Activated naive CD4-positive, alpha-beta T cell treated with anti-CD3 and anti-CD28 coated beads, Interleukin-2, amount 10 ng/mL, durations not matched to agents 7 days and 5 days (primary cell): ENCODE data around the gene DPP6.

Experiments used
- CTCF ChIA-PET: fragments of 350-600 bp; sonication (Branson Sonifier 250); formaldehyde crosslinking; loops from one replicate; lab custom pipeline; 2021; ENCODE audit warnings: antibody characterized with exemption; lab: Charles Lee
- DNase-seq: peaks from one replicate; pipeline ENCODE4 v3.0.0-alpha.2; 2020
- H3K27ac Mint-ChIP-seq: one replicate; pipeline ENCODE4 v1.8.0; 2021; ENCODE audit warnings: mild to moderate bottlenecking, moderate library complexity, mixed read lengths
- H3K27me3 Mint-ChIP-seq: one replicate; pipeline ENCODE4 v1.8.0; 2021; ENCODE audit warnings: mild to moderate bottlenecking, mixed read lengths
- H3K36me3 Mint-ChIP-seq: one replicate; pipeline ENCODE4 v1.8.0; 2021; ENCODE audit warnings: mixed read lengths
- H3K4me1 Mint-ChIP-seq: one replicate; pipeline ENCODE4 v1.8.0; 2021; ENCODE audit warnings: mixed read lengths
- H3K4me3 Mint-ChIP-seq: one replicate; pipeline ENCODE4 v1.8.0; 2021; ENCODE audit warnings: mild to moderate bottlenecking, moderate library complexity, mixed read lengths
- H3K9me3 Mint-ChIP-seq: one replicate; pipeline ENCODE4 v1.8.0; 2021; ENCODE audit warnings: mixed read lengths

The DPP6 gene

GRCh38 chr7:154451480-154452457, 399.6 kb downstream of the DPP6 start:
- peaks cover 17% of the 10 kb centered on the region for H3K9me3 Mint-ChIP-seq
- DNase-seq: no peak
- H3K4me1 Mint-ChIP-seq: no peaks in the 10 kb centered on the region
- H3K36me3 Mint-ChIP-seq: no peaks in the 10 kb centered on the region
- no peaks in the 10 kb centered on the region for H3K27me3 Mint-ChIP-seq
- no peak overlapping the region for H3K27ac Mint-ChIP-seq
- CTCF ChIA-PET: no interaction called here
- no peak overlapping the region for H3K4me3 Mint-ChIP-seq

DNA sequence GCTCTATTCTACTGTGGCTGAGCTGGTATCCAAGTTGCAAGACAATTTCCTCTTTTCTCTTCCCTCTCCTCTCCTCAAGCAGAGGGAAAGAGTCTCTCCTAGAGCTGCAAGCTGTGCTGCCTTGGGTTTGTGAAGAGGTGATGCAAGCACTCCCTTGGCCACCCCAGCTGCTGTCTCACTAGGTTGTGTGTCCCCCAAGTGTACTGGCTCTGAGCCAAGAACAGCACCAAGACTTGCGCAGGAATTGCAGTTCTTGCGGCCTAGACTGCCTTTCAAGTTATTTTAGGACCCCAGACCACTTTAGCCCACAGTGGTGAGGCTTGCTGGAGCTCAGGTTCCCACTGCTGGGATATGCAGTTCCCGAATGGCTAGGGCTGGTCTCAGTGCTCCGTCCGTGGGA, 411.6 kb downstream of the DPP6 start:
- no peak for DNase-seq
- H3K27me3 Mint-ChIP-seq: no peaks in the 10 kb centered on the region
- no peaks in the 10 kb centered on the region for H3K36me3 Mint-ChIP-seq
- no peak overlapping the region for H3K4me3 Mint-ChIP-seq
- H3K27ac Mint-ChIP-seq: no peak overlapping the region
- CTCF ChIA-PET: no interaction called here
- no peaks in the 10 kb centered on the region for H3K4me1 Mint-ChIP-seq
- peaks cover 12% of the 10 kb centered on the region for H3K9me3 Mint-ChIP-seq

DNA sequence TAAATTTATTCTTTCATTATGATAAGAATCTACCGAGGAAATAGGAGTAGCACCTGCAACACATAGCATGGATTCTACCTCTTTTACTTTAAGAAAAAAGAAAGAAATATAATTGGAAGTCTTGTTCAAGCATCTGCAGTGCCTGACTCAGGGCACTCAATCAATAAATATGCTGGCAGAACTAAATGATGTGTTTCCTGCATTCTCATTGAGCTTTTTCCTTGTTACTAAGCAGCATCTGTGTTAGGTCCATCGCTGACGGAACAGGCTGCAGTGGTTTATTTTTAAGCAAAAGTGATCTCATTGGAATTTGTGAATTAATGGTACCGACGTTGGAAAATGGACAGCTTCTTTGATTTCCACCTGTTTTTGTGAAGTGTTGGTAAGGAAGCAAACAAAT, 417.5 kb downstream of the DPP6 start:
- Mint-ChIP-seq H3K27ac (no peak overlapping the region), H3K9me3 (peaks cover 7% of the 10 kb centered on the region), H3K4me3 (no peak overlapping the region), H3K36me3 (no peaks in the 10 kb centered on the region), H3K27me3 (no peaks in the 10 kb centered on the region), H3K4me1 (no peaks in the 10 kb centered on the region)
- CTCF ChIA-PET: no interaction called here
- DNase-seq: no peak

GRCh38 chr7:154472343-154472742, 420.1 kb downstream of the DPP6 start:
- CTCF ChIA-PET: no interaction called here
- Mint-ChIP-seq H3K27me3 (no peaks in the 10 kb centered on the region), H3K4me1 (no peaks in the 10 kb centered on the region), H3K36me3 (no peaks in the 10 kb centered on the region), H3K27ac (no peak overlapping the region), H3K9me3 (peaks cover 5% of the 10 kb centered on the region), H3K4me3 (no peak overlapping the region)
- no peak for DNase-seq

DNA sequence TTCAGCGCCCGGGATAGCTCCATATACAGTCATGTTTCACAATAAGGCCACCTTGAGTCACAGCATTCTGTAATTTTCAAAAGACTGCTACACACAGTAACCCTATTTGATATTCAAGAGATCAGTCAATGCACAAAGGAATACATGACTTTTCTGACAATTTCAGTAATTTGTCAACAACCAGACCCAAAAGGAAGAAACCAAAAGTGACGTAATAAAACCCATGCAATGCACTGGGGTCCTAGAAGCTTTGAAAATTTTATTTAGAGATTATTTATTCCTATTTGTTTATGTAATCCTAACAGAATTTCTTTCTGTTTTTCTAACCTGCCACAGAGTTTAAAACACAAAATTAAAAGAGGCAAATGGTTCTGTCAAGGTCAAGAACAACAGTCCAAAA, 421.2 kb downstream of the DPP6 start:
- Mint-ChIP-seq H3K27ac (no peak overlapping the region), H3K27me3 (no peaks in the 10 kb centered on the region), H3K4me3 (no peak overlapping the region), H3K9me3 (peaks cover 6% of the 10 kb centered on the region), H3K36me3 (no peaks in the 10 kb centered on the region), H3K4me1 (no peaks in the 10 kb centered on the region)
- DNase-seq: no peak
- CTCF ChIA-PET: no interaction called here

DNA sequence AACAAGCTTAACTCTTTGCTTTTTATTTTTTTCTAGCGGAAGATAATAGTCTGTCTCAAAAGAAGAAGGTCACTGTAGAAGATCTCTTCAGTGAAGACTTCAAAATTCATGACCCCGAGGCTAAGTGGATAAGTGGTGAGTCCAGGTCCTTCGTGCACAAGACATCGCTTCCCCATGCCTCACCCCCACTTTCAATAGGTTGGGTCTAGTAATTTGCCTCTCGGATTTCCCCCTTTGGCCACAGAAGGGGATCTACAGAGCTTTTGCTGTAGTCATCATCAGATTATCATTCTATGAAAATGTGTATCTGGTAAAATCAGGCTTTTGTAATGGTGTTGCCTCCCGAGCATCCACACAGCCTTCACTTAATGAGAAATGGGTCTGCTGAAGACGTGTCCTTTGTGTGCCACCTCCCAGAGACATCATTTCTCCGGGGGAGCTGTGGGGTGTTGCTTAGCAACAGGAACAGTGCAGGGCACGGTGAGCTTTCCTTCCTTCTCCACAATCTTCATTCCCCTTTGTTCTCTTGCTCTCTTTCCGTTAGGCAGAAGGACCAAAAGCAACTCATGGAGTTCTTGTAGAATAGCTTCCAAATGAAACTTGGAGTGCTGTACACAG, 422.8 kb downstream of the DPP6 start:
- H3K4me1 Mint-ChIP-seq: no peaks in the 10 kb centered on the region

DNA sequence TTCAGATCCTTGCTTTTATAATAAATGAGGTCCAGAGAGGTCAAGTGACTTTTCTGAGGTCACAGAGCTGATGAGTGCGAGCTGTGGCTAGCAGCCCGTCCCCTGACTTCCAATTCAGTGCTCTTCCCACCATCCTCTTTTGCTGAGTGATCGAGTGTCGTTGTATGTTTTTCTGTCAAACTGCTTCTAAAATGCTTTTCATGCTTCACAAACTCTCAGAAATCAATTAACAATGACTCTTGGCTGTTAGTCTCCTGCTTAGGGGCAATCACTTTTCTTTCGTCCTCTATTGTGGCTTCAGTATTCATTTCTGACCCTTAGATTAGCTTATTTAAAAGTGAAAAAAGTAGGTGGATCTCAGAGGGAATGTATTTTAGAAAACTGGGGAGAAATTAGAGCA, 423.7 kb downstream of the DPP6 start:
- H3K4me3 Mint-ChIP-seq: no peak overlapping the region
- no peaks in the 10 kb centered on the region for H3K27me3 Mint-ChIP-seq
- H3K9me3 Mint-ChIP-seq: peaks cover 6% of the 10 kb centered on the region
- no peak overlapping the region for H3K27ac Mint-ChIP-seq
- no peaks in the 10 kb centered on the region for H3K36me3 Mint-ChIP-seq
- CTCF ChIA-PET: no interaction called here
- DNase-seq: no peak
- no peaks in the 10 kb centered on the region for H3K4me1 Mint-ChIP-seq

More for the DNA sequence above, 422.8 kb downstream of the DPP6 start:
- Mint-ChIP-seq H3K27me3 (no peaks in the 10 kb centered on the region), H3K4me3 (no peak overlapping the region), H3K9me3 (peaks cover 6% of the 10 kb centered on the region), H3K36me3 (no peaks in the 10 kb centered on the region), H3K27ac (no peak overlapping the region)
- no peak for DNase-seq
- CTCF ChIA-PET: no interaction called here

GRCh38 chr7:154480817-154481216, 428.6 kb downstream of the DPP6 start:
- Mint-ChIP-seq H3K36me3 (no peaks in the 10 kb centered on the region), H3K27me3 (no peaks in the 10 kb centered on the region), H3K4me3 (no peak overlapping the region), H3K27ac (no peak overlapping the region), H3K4me1 (no peaks in the 10 kb centered on the region), H3K9me3 (peaks cover 8% of the 10 kb centered on the region)
- CTCF ChIA-PET: no interaction called here
- DNase-seq: no peak

- no peak overlapping the region for H3K27ac Mint-ChIP-seq
- H3K9me3 Mint-ChIP-seq: peaks cover 15% of the 10 kb centered on the region
- H3K4me3 Mint-ChIP-seq: no peak overlapping the region
- DNase-seq: no peak
- CTCF ChIA-PET: no interaction called here
- H3K36me3 Mint-ChIP-seq: no peaks in the 10 kb centered on the region
- no peaks in the 10 kb centered on the region for H3K4me1 Mint-ChIP-seq
- H3K27me3 Mint-ChIP-seq: no peaks in the 10 kb centered on the region
Measured at GRCh38 chr7:154482863-154483262, 430.7 kb downstream of the DPP6 start.

DNA sequence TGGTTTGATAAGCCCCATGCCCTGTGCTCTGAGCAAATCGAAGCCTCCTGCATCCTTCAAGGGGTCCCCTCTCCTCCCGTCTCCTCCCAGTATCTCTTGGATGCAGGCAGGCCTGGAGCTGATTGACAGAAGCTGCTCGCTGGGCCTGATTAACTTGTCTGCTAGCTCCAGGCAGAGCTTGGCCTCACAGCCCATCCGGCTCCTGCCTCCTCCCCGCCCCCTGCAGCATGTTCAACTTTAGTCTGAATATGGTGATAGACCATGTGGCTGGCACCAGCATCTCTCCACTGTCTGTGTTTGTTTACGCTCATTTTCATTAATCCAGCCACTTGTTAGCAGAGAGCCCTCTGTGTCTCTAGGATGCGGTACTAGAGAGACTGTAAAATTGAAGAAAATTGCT, 432.2 kb downstream of the DPP6 start:
- CTCF ChIA-PET: no interaction called here
- Mint-ChIP-seq H3K27ac (no peak overlapping the region), H3K4me1 (no peaks in the 10 kb centered on the region), H3K27me3 (no peaks in the 10 kb centered on the region), H3K9me3 (peaks cover 18% of the 10 kb centered on the region), H3K36me3 (no peaks in the 10 kb centered on the region), H3K4me3 (no peak overlapping the region)
- DNase-seq: no peak

DNA sequence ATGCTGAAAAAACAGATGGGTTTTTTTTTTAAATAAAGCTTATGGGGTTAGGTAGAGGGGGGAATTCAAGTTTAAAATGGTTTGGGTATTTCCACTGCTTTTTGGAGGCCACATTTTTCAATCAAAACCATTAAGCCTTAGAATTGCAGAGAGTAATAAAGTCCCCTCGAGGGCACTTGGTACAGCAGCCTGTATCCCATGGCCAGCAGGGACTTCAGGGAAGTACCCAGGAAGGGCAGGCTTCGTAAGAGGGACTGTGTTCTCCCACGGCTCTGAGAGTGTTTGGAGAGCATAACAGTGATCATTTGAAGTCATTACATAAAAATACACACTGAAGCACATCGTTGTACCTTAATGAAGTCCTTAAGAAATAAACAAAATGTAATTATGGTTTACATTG, 432.7 kb downstream of the DPP6 start:
- Mint-ChIP-seq H3K4me3 (no peak overlapping the region), H3K36me3 (no peaks in the 10 kb centered on the region), H3K27me3 (no peaks in the 10 kb centered on the region), H3K9me3 (peaks cover 18% of the 10 kb centered on the region), H3K4me1 (no peaks in the 10 kb centered on the region), H3K27ac (no peak overlapping the region)
- DNase-seq: no peak
- CTCF ChIA-PET: no interaction called here

- H3K4me3 Mint-ChIP-seq: no peak overlapping the region
- no peak for DNase-seq
- peaks cover 14% of the 10 kb centered on the region for H3K9me3 Mint-ChIP-seq
- H3K36me3 Mint-ChIP-seq: no peaks in the 10 kb centered on the region
- no peak overlapping the region for H3K27ac Mint-ChIP-seq
- H3K27me3 Mint-ChIP-seq: no peaks in the 10 kb centered on the region
- CTCF ChIA-PET: no interaction called here
- H3K4me1 Mint-ChIP-seq: no peaks in the 10 kb centered on the region
Measured at GRCh38 chr7:154489897-154490296, 437.7 kb downstream of the DPP6 start.

DNA sequence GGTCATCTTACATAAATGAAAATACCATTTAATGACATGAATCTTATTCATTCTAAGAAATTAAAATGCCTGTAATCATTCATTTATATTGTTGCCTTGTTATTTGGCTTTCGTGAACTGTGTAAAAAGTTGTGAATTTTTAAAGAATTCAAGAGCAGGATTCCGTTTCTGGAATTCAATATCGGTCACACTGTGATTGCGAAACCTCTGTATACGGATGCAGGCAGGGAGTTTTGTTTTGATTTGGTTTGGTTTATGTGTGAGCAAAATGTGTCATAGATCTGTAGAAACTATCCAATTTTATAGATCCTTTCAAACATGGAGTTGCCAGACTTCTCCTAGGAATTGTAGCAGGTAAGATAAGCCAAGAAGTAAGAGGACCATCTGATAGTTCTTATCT, 441.4 kb downstream of the DPP6 start:
- no peaks in the 10 kb centered on the region for H3K27me3 Mint-ChIP-seq
- CTCF ChIA-PET: no interaction called here
- H3K36me3 Mint-ChIP-seq: no peaks in the 10 kb centered on the region
- peaks cover 3% of the 10 kb centered on the region for H3K9me3 Mint-ChIP-seq
- no peaks in the 10 kb centered on the region for H3K4me1 Mint-ChIP-seq
- no peak overlapping the region for H3K27ac Mint-ChIP-seq
- DNase-seq: no peak
- no peak overlapping the region for H3K4me3 Mint-ChIP-seq

- CTCF ChIA-PET: no interaction called here
- Mint-ChIP-seq H3K27ac (no peak overlapping the region), H3K9me3 (peaks cover 7% of the 10 kb centered on the region), H3K27me3 (no peaks in the 10 kb centered on the region), H3K36me3 (no peaks in the 10 kb centered on the region), H3K4me1 (no peaks in the 10 kb centered on the region), H3K4me3 (no peak overlapping the region)
- DNase-seq: no peak
Measured at GRCh38 chr7:154497751-154498150, 445.6 kb downstream of the DPP6 start.
